ENCODE results near the gene OR9A2. TPM values are rescaled to one million over a fixed set of nuclear protein-coding genes. Genes with fewer than 3 reads are reported as not detected.

OR9A2 gene
- total RNA-seq, 1 experiment from 2014 or later, result not detected

GRCh38 chr7:143049362-143049761 lies 22.4 kb upstream of the OR9A2 start:
- H3K27me3 ChIP-seq (ENCODE audit: insufficient read depth, low read depth), result no peaks in the 10 kb centered on the region
- no peak overlapping the region for H3K4me2 ChIP-seq
- no peak overlapping the region for H3K27ac ChIP-seq
- no peaks in the 10 kb centered on the region for H3K79me2 ChIP-seq (ENCODE audit: low read depth)
- no peaks in the 10 kb centered on the region for H3F3A ChIP-seq (ENCODE audit: insufficient read depth, low read depth)
- DNase-seq, result no peak
- no TSS peak for BruUV-seq (replicated peaks)
- no peak overlapping the region for H2AFZ ChIP-seq
- TF ChIP-seq EZH2 (IDR thresholded peaks at IDR 0.05; ENCODE audit: low read depth) (no peak), CTCF (conservative IDR thresholded peaks at IDR 0.05) (no peak)
- ChIA-PET CTCF (no interaction called here), POLR2A (ENCODE audit: unreplicated experiment) (no interaction called here)
- no peaks in the 10 kb centered on the region for H4K20me1 ChIP-seq (ENCODE audit: insufficient read depth)
- intact Hi-C loops (cut with micrococcal nuclease; ENCODE audit: unreplicated experiment), result no loop called here
- H3K4me1 ChIP-seq (replicated peaks; ENCODE audit: insufficient read depth), result no peaks in the 10 kb centered on the region
- H3K9me2 ChIP-seq (ENCODE audit: insufficient read depth), result no peaks in the 10 kb centered on the region
- H3K4me3 ChIP-seq, result no peak overlapping the region
- H3K9me3 ChIP-seq (ENCODE audit: insufficient read depth, low read depth), result no peaks in the 10 kb centered on the region
- no peaks in the 10 kb centered on the region for H3K36me3 ChIP-seq (ENCODE audit: low read depth)

- Histone ChIP-seq H3K36me3 (ENCODE audit: low read depth) (no peaks in the 10 kb centered on the region), H3K9me3 (ENCODE audit: insufficient read depth, low read depth) (no peaks in the 10 kb centered on the region), H3K27me3 (ENCODE audit: insufficient read depth, low read depth) (no peaks in the 10 kb centered on the region), H3F3A (ENCODE audit: insufficient read depth, low read depth) (no peaks in the 10 kb centered on the region), H2AFZ (no peak overlapping the region), H3K4me2 (no peak overlapping the region), H4K20me1 (ENCODE audit: insufficient read depth) (no peaks in the 10 kb centered on the region), H3K9me2 (ENCODE audit: insufficient read depth) (no peaks in the 10 kb centered on the region), H3K4me3 (no peak overlapping the region), H3K79me2 (ENCODE audit: low read depth) (no peaks in the 10 kb centered on the region), H3K27ac (no peak overlapping the region), H3K4me1 (replicated peaks; ENCODE audit: insufficient read depth) (no peaks in the 10 kb centered on the region)
- intact Hi-C loops (cut with micrococcal nuclease; ENCODE audit: unreplicated experiment), result no loop called here
- POLR2A ChIA-PET (ENCODE audit: unreplicated experiment), result no interaction called here
- no peak for TF ChIP-seq CTCF (conservative IDR thresholded peaks at IDR 0.05)
- TF ChIP-seq EZH2 (IDR thresholded peaks at IDR 0.05; ENCODE audit: low read depth), result no peak
- CTCF ChIA-PET, result no interaction called here
- BruUV-seq (replicated peaks), result no TSS peak
- DNase-seq, result no peak
These were observed 21.9 kb upstream of the OR9A2 start for GRCh38 chr7:143048827-143049226.

- Histone ChIP-seq H3K4me1 (replicated peaks; ENCODE audit: insufficient read depth) (no peaks in the 10 kb centered on the region), H4K20me1 (ENCODE audit: insufficient read depth) (no peaks in the 10 kb centered on the region), H3K9me2 (ENCODE audit: insufficient read depth) (no peaks in the 10 kb centered on the region), H3K36me3 (ENCODE audit: low read depth) (no peaks in the 10 kb centered on the region), H3K9me3 (ENCODE audit: insufficient read depth, low read depth) (no peaks in the 10 kb centered on the region), H3F3A (ENCODE audit: insufficient read depth, low read depth) (no peaks in the 10 kb centered on the region), H3K79me2 (ENCODE audit: low read depth) (no peaks in the 10 kb centered on the region), H2AFZ (0 out of 2 replicates have a peak overlapping the region, but pooled peaks have one; percentile 41), H3K27me3 (ENCODE audit: insufficient read depth, low read depth) (no peaks in the 10 kb centered on the region), H3K4me2 (no peak overlapping the region), H3K27ac (no peak overlapping the region), H3K4me3 (no peak overlapping the region)
- no peak for DNase-seq
- POLR2A ChIA-PET (ENCODE audit: unreplicated experiment), result no interaction called here
- BruUV-seq (replicated peaks), result no TSS peak
- CTCF ChIA-PET, result no interaction called here
- intact Hi-C loops (cut with micrococcal nuclease; ENCODE audit: unreplicated experiment), result no loop called here
- TF ChIP-seq CTCF (conservative IDR thresholded peaks at IDR 0.05) (no peak), EZH2 (IDR thresholded peaks at IDR 0.05; ENCODE audit: low read depth) (no peak)
These were observed 20.4 kb upstream of the OR9A2 start for GRCh38 chr7:143047326-143047725.
